ENCODE measurements around the gene CARD14. TPM values are rescaled to one million over a fixed set of nuclear protein-coding genes. Genes with fewer than 3 reads are reported as not detected.
A peak's percentile ranks its signal among the peaks of the same experiment; 100 is the strongest.
"Not testable (repeated sequence)": the region's sequence is repeated elsewhere in the genome, so short reads cannot be mapped to it uniquely, and the experiment has no call there.

CARD14 gene
- total RNA-seq, 1 donor from 2014 or later = 0.39 TPM

- no peak for DNase-seq (ENCODE audit: low read depth in 2 of 2)
These were observed 79.3 kb downstream of the CARD14 start for GRCh38 chr17:80248894-80249710.

- no peak for DNase-seq (ENCODE audit: low read depth in 2 of 2)
These were observed 82.1 kb downstream of the CARD14 start for GRCh38 chr17:80251966-80252365.

- DNase-seq (ENCODE audit: low read depth in 2 of 2) = peak in 1 of 2 donors; percentile 39
These were observed 83.0 kb downstream of the CARD14 start for GRCh38 chr17:80252871-80253270.

GRCh38 chr17:80253631-80254395, 84.0 kb downstream of the CARD14 start:
- no peak for DNase-seq (ENCODE audit: low read depth in 2 of 2)

GRCh38 chr17:80254396-80255251, 84.8 kb downstream of the CARD14 start:
- peak in 1 of 2 donors; percentile 83 for DNase-seq (ENCODE audit: low read depth in 2 of 2)

- no peak for DNase-seq (ENCODE audit: low read depth in 2 of 2)
These were observed 86.2 kb downstream of the CARD14 start for GRCh38 chr17:80256034-80256350.

- DNase-seq (ENCODE audit: low read depth in 2 of 2) = no peak
These were observed 87.9 kb downstream of the CARD14 start for GRCh38 chr17:80257716-80258213.

- DNase-seq (ENCODE audit: low read depth in 2 of 2) = not testable (repeated sequence)
These were observed 88.5 kb downstream of the CARD14 start for GRCh38 chr17:80258296-80258695.

Other genes starting within 250 kb of the CARD14 start
- 29.1 and 64.5 TPM in 2 replicates for gene TBC1D16, start 134.2 kb upstream of the CARD14 start, total RNA-seq
- gene CCDC40, start 133.4 kb upstream of the CARD14 start, total RNA-seq = 0.90 and 2.1 TPM in 2 replicates
- 5.9 and 30.7 TPM in 2 replicates for gene GAA, start 68.4 kb upstream of the CARD14 start, total RNA-seq
- gene EIF4A3, start 22.9 kb upstream of the CARD14 start, total RNA-seq = 88.3 and 110 TPM in 2 replicates
- 7.7 and 16.8 TPM in 2 replicates for gene SGSH, start 50.3 kb downstream of the CARD14 start, total RNA-seq
- gene SLC26A11, start 50.4 kb downstream of the CARD14 start, total RNA-seq = 5.5 and 9.5 TPM in 2 replicates
- 63.0 and 81.2 TPM in 2 replicates for gene RNF213, start 90.8 kb downstream of the CARD14 start, total RNA-seq
- 19.6 and 26.9 TPM in 2 replicates for gene ENDOV, start 245.1 kb downstream of the CARD14 start, total RNA-seq

Data from dermis microvascular lymphatic vessel endothelial cell (primary cell).